Measurements from ENCODE around the gene MARVELD2.
A peak's percentile ranks its signal among the peaks of the same experiment; 100 is the strongest.
"Not testable (repeated sequence)": the region's sequence is repeated elsewhere in the genome, so short reads cannot be mapped to it uniquely, and the experiment has no call there.

Gene MARVELD2

DNA sequence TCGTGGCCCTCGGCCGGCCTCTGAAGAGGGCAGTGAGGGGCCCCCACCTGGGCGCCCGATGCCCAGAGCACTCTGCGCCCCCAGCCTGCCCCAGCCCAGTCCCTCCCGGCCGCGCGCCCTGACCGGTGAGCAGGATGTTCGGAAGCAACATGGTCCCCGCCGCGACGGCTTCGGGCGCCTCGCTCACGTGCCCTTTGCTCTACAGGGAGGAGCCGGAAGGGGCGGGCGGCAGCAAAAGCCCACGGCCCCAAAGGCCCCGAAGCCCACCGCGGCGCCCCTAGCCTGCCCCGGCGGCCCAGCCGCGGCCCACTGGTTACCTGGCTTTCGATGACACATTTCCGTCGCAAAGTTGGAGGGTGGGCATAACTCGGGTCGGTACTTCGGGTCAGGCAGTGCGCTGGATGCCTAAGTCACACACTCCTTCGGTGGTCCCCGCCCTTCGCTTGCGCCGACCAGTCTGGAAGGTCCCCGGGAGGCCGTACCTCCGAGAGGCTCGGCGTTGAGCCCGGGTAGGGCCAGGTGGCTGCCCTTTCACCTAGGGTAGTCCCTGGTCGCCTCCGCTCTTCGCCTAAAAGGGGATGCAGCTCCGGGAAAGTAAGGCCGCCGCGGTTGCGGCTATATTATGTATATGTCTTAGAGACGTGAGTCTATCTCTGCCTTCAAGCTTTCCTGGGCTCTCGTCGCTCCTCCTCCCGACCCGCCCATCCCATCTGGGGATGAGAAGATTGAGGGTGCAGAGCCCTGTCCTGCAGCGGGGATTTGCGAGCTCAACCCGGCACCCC, 45.4 kb upstream of the MARVELD2 start, which contains the start of the genes AK6, RAD17 and TAF9:
Gene AK6, minus strand, starts transcription at position 181 of the 782 bp plus-strand sequence. Its CDS starts 30 bp downstream, at position 151.
Gene RAD17, plus strand, starts transcription at position 479 of the 782 bp plus-strand sequence. CDS start 2,391 bp downstream, outside the sequence.
Gene TAF9, minus strand, starts transcription at position 181 of the 782 bp plus-strand sequence. CDS start 3,783 bp downstream, outside the sequence.
- Histone ChIP-seq H3K27me3 (ENCODE audit: insufficient read depth, poor library complexity, severe bottlenecking) (no peaks in the 10 kb centered on the region), H3K27ac (replicated peaks) (peak within 1 kb of the TSS; percentile 99), H3K4me3 (replicated peaks; ENCODE audit: insufficient read depth, low read length) (peak within 1 kb of the TSS; percentile 59)
- DNase-seq (ENCODE audit: low read depth in 1 of 2, low spot score in 1 of 2), result peak; percentile 58 to 84
- TF ChIP-seq, protein P1, sequence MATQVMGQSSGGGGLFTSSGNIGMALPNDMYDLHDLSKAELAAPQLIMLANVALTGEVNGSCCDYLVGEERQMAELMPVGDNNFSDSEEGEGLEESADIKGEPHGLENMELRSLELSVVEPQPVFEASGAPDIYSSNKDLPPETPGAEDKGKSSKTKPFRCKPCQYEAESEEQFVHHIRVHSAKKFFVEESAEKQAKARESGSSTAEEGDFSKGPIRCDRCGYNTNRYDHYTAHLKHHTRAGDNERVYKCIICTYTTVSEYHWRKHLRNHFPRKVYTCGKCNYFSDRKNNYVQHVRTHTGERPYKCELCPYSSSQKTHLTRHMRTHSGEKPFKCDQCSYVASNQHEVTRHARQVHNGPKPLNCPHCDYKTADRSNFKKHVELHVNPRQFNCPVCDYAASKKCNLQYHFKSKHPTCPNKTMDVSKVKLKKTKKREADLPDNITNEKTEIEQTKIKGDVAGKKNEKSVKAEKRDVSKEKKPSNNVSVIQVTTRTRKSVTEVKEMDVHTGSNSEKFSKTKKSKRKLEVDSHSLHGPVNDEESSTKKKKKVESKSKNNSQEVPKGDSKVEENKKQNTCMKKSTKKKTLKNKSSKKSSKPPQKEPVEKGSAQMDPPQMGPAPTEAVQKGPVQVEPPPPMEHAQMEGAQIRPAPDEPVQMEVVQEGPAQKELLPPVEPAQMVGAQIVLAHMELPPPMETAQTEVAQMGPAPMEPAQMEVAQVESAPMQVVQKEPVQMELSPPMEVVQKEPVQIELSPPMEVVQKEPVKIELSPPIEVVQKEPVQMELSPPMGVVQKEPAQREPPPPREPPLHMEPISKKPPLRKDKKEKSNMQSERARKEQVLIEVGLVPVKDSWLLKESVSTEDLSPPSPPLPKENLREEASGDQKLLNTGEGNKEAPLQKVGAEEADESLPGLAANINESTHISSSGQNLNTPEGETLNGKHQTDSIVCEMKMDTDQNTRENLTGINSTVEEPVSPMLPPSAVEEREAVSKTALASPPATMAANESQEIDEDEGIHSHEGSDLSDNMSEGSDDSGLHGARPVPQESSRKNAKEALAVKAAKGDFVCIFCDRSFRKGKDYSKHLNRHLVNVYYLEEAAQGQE (IDR thresholded peaks at IDR 0.05; ENCODE audit: insufficient replicate concordance, low read depth), result peak; percentile 25
- TF ChIP-seq, protein P2, sequence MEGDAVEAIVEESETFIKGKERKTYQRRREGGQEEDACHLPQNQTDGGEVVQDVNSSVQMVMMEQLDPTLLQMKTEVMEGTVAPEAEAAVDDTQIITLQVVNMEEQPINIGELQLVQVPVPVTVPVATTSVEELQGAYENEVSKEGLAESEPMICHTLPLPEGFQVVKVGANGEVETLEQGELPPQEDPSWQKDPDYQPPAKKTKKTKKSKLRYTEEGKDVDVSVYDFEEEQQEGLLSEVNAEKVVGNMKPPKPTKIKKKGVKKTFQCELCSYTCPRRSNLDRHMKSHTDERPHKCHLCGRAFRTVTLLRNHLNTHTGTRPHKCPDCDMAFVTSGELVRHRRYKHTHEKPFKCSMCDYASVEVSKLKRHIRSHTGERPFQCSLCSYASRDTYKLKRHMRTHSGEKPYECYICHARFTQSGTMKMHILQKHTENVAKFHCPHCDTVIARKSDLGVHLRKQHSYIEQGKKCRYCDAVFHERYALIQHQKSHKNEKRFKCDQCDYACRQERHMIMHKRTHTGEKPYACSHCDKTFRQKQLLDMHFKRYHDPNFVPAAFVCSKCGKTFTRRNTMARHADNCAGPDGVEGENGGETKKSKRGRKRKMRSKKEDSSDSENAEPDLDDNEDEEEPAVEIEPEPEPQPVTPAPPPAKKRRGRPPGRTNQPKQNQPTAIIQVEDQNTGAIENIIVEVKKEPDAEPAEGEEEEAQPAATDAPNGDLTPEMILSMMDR (IDR thresholded peaks at IDR 0.05; ENCODE audit: insufficient read depth, low read length), result no peak
- peak; percentile 72 for TF ChIP-seq POLR2AphosphoS5 (IDR thresholded peaks at IDR 0.05; ENCODE audit: low read depth)
- TF ChIP-seq SPI1 (IDR thresholded peaks at IDR 0.05; ENCODE audit: borderline replicate concordance, low read depth), result no peak
- no peak for TF ChIP-seq GABPA (IDR thresholded peaks at IDR 0.05; ENCODE audit: low read depth)

DNA sequence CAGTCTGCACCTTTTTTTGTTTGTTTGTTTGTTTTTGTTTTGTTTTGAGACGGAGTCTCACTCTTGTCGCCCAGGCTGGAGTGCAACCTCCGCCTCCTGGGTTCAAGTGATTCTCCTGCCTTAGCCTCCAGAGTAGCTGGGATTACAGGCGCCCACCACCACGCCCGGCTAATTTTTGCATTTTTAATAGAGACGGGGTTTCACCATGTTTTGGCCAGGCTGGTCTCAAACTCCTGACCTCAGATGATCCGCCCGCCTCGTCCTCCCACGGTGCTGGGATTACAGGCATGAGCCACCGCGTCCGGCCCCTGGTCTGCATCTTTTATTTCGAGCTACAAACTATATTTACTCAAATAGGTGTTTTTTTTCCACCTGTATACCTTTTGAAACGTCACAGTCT, 44.6 kb upstream of the MARVELD2 start:
- H3K27ac ChIP-seq (replicated peaks), result peak overlapping the region; percentile 99
- H3K4me3 ChIP-seq (replicated peaks; ENCODE audit: insufficient read depth, low read length), result peak overlapping the region; percentile 59
- DNase-seq (ENCODE audit: low read depth in 1 of 2, low spot score in 1 of 2); H3K27me3 ChIP-seq (ENCODE audit: insufficient read depth, poor library complexity, severe bottlenecking): not testable (repeated sequence)

DNA sequence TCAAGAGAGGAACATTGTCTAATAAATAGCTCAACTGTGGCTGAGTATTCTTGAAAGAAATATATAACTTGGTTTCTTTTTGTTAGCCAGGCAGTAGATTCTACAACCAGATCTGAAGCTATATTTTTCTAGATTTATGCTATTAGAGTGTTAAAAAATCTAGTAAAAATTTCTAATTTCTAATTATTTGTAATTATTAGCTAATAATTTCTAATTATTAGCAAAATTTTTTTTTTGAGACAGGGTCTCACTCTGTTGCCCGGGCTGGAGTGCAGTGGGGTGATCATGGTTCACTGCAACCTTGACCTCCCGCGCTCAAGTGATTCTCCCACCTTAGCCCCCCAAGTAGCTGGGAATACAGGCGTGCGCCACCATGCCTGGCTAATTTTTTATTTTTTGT, 42.5 kb upstream of the MARVELD2 start:
- Histone ChIP-seq H3K27me3 (ENCODE audit: insufficient read depth, poor library complexity, severe bottlenecking) (no peaks in the 10 kb centered on the region), H3K27ac (replicated peaks) (no peak overlapping the region), H3K4me3 (replicated peaks; ENCODE audit: insufficient read depth, low read length) (no peak overlapping the region)
- no peak for DNase-seq (ENCODE audit: low read depth in 1 of 2, low spot score in 1 of 2)
- TF ChIP-seq, protein P1 (IDR thresholded peaks at IDR 0.05; ENCODE audit: insufficient replicate concordance, low read depth), result no peak
- TF ChIP-seq, protein P2 (IDR thresholded peaks at IDR 0.05; ENCODE audit: insufficient read depth, low read length), result no peak
- TF ChIP-seq SPI1 (IDR thresholded peaks at IDR 0.05; ENCODE audit: borderline replicate concordance, low read depth) (no peak), POLR2AphosphoS5 (IDR thresholded peaks at IDR 0.05; ENCODE audit: low read depth) (no peak), GABPA (IDR thresholded peaks at IDR 0.05; ENCODE audit: low read depth) (no peak)

DNA sequence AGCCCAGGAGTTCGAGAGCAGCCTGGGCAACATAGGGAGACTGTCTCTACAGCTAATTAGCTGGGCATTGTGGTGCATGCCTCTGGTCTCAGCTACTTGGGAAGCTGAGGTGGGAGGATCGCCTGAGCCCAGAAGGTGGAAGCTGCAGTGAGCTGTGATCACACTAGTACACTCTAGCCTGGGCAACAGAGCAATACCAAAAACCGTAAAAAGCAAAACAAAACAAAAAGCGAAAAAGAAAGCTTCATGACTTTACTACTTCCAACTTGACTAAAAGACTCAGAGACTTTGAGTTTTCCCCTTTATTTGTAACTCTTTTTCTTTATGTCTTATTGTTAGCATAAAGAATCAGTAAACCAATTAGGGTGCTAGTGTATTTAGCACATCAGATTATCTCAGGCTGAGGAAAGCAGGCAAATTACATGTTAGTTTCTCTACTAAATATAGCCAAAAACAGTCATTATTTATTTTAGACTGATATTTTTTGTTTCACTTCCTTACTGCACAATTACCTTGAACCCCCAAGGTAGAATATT, 39.9 kb upstream of the MARVELD2 start:
- Histone ChIP-seq H3K27ac (replicated peaks) (no peak overlapping the region), H3K27me3 (ENCODE audit: insufficient read depth, poor library complexity, severe bottlenecking) (no peaks in the 10 kb centered on the region), H3K4me3 (replicated peaks; ENCODE audit: insufficient read depth, low read length) (no peak overlapping the region)
- DNase-seq (ENCODE audit: low read depth in 1 of 2, low spot score in 1 of 2), result no peak
- no peak for TF ChIP-seq SPI1 (IDR thresholded peaks at IDR 0.05; ENCODE audit: borderline replicate concordance, low read depth)
- TF ChIP-seq, protein P1 (IDR thresholded peaks at IDR 0.05; ENCODE audit: insufficient replicate concordance, low read depth), result no peak
- TF ChIP-seq GABPA (IDR thresholded peaks at IDR 0.05; ENCODE audit: low read depth), result no peak
- TF ChIP-seq, protein P2 (IDR thresholded peaks at IDR 0.05; ENCODE audit: insufficient read depth, low read length), result no peak
- TF ChIP-seq POLR2AphosphoS5 (IDR thresholded peaks at IDR 0.05; ENCODE audit: low read depth), result no peak
